ENCODE measurements around the gene PDE8B. TPM values are rescaled to one million over a fixed set of nuclear protein-coding genes. Genes with fewer than 3 reads are reported as not detected.

Gene PDE8B
- polyA plus RNA-seq, 1 of the 3 experiments (the other 2 are of a cell fraction): not detected

GRCh38 chr5:77281969-77282336, 71.5 kb downstream of the PDE8B start:
- H3K36me3 ChIP-seq (replicated peaks in 1 of 2; ENCODE audit: control insufficient read depth in 1 of 2, insufficient read depth in 2 of 2, low read length in 1 of 2): no peaks in the 10 kb centered on the region
- DNase-seq: no peak
- TF ChIP-seq, protein P1, sequence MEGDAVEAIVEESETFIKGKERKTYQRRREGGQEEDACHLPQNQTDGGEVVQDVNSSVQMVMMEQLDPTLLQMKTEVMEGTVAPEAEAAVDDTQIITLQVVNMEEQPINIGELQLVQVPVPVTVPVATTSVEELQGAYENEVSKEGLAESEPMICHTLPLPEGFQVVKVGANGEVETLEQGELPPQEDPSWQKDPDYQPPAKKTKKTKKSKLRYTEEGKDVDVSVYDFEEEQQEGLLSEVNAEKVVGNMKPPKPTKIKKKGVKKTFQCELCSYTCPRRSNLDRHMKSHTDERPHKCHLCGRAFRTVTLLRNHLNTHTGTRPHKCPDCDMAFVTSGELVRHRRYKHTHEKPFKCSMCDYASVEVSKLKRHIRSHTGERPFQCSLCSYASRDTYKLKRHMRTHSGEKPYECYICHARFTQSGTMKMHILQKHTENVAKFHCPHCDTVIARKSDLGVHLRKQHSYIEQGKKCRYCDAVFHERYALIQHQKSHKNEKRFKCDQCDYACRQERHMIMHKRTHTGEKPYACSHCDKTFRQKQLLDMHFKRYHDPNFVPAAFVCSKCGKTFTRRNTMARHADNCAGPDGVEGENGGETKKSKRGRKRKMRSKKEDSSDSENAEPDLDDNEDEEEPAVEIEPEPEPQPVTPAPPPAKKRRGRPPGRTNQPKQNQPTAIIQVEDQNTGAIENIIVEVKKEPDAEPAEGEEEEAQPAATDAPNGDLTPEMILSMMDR (IDR thresholded peaks at IDR 0.05): no peak
- TF ChIP-seq GABPA (IDR thresholded peaks at IDR 0.05; ENCODE audit: low read depth) (no peak), RCOR1 (IDR thresholded peaks at IDR 0.05; ENCODE audit: low read length) (no peak), RXRA (IDR thresholded peaks at IDR 0.05; ENCODE audit: borderline replicate concordance, low read depth) (no peak), EP300 (IDR thresholded peaks at IDR 0.05; ENCODE audit: borderline replicate concordance in 1 of 2, low read depth in 1 of 2, low read length in 1 of 2) (no peak), RFX5 (IDR thresholded peaks at IDR 0.05; ENCODE audit: low read length) (no peak), MEF2A (IDR thresholded peaks at IDR 0.05; ENCODE audit: borderline replicate concordance, low read depth) (no peak), SIN3A (IDR thresholded peaks at IDR 0.05; ENCODE audit: borderline replicate concordance, low read depth, low read length) (no peak), TEAD4 (IDR thresholded peaks at IDR 0.05; ENCODE audit: borderline replicate concordance, insufficient read depth) (no peak), FOXM1 (IDR thresholded peaks at IDR 0.05; ENCODE audit: low read depth) (no peak)
- TF ChIP-seq, protein P2, sequence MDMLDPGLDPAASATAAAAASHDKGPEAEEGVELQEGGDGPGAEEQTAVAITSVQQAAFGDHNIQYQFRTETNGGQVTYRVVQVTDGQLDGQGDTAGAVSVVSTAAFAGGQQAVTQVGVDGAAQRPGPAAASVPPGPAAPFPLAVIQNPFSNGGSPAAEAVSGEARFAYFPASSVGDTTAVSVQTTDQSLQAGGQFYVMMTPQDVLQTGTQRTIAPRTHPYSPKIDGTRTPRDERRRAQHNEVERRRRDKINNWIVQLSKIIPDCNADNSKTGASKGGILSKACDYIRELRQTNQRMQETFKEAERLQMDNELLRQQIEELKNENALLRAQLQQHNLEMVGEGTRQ (IDR thresholded peaks at IDR 0.05; ENCODE audit: borderline replicate concordance, low read depth, low read length): no peak
- TF ChIP-seq, protein P3, sequence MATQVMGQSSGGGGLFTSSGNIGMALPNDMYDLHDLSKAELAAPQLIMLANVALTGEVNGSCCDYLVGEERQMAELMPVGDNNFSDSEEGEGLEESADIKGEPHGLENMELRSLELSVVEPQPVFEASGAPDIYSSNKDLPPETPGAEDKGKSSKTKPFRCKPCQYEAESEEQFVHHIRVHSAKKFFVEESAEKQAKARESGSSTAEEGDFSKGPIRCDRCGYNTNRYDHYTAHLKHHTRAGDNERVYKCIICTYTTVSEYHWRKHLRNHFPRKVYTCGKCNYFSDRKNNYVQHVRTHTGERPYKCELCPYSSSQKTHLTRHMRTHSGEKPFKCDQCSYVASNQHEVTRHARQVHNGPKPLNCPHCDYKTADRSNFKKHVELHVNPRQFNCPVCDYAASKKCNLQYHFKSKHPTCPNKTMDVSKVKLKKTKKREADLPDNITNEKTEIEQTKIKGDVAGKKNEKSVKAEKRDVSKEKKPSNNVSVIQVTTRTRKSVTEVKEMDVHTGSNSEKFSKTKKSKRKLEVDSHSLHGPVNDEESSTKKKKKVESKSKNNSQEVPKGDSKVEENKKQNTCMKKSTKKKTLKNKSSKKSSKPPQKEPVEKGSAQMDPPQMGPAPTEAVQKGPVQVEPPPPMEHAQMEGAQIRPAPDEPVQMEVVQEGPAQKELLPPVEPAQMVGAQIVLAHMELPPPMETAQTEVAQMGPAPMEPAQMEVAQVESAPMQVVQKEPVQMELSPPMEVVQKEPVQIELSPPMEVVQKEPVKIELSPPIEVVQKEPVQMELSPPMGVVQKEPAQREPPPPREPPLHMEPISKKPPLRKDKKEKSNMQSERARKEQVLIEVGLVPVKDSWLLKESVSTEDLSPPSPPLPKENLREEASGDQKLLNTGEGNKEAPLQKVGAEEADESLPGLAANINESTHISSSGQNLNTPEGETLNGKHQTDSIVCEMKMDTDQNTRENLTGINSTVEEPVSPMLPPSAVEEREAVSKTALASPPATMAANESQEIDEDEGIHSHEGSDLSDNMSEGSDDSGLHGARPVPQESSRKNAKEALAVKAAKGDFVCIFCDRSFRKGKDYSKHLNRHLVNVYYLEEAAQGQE (IDR thresholded peaks at IDR 0.05; ENCODE audit: low read depth, low read length): no peak
- H4K20me1 ChIP-seq (ENCODE audit: insufficient read depth): no peaks in the 10 kb centered on the region
- no peak overlapping the region for H2AFZ ChIP-seq (ENCODE audit: low read depth)
- no peaks in the 10 kb centered on the region for H3K9me3 ChIP-seq
- ChIA-PET CTCF (no interaction called here), POLR2A (no interaction called here)
- no peaks in the 10 kb centered on the region for H3K27me3 ChIP-seq (ENCODE audit: insufficient read depth)
- peaks cover 0 to 9% of the 10 kb centered on the region in 2 experiments; a peak in 1 of 4 replicates for H3K4me1 ChIP-seq (ENCODE audit: control insufficient read depth in 1 of 2, insufficient read depth in 2 of 2, low read depth in 1 of 2, low read length in 1 of 2)
- no peak overlapping the region for H3K27ac ChIP-seq (ENCODE audit: low read depth in 2 of 2, low read length in 1 of 2)
- no peaks in the 10 kb centered on the region for H3K9me2 ChIP-seq
- H3K9ac ChIP-seq: no peak overlapping the region
- 17% methylated on average over 2 of the region's 3 CpGs for WGBS (ENCODE audit: low lambda C conversion rate)
- H3F3A ChIP-seq (replicated peaks; ENCODE audit: insufficient read depth): no peaks in the 10 kb centered on the region
- no peak overlapping the region for H3K4me2 ChIP-seq
- H3K79me2 ChIP-seq (ENCODE audit: insufficient read depth): no peaks in the 10 kb centered on the region
- no peak overlapping the region for H3K4me3 ChIP-seq (ENCODE audit: low read depth in 2 of 2, low read length in 1 of 2)

All from SK-N-SH (cell line).